ENCODE results near the gene DENND5A. TPM values are rescaled to one million over a fixed set of nuclear protein-coding genes. Genes with fewer than 3 reads are reported as not detected.
"Not testable (repeated sequence)": the region's sequence is repeated elsewhere in the genome, so short reads cannot be mapped to it uniquely, and the experiment has no call there.

The DENND5A gene
- total RNA-seq, 2 donors from 2014 or later = 75.8 to 96.7 TPM

GRCh38 chr11:9176550-9176949, 88.6 kb downstream of the DENND5A start:
- no peak for TF ChIP-seq CTCF (IDR thresholded peaks at IDR 0.05)
- DNase-seq (ENCODE audit: low spot score) = no peak
- no peak overlapping the region for H3K4me3 ChIP-seq
- no peaks in the 10 kb centered on the region for H3K27me3 ChIP-seq
- H3K9me3 ChIP-seq = no peaks in the 10 kb centered on the region
- H3K27ac ChIP-seq = no peak overlapping the region
- peaks cover 42% of the 10 kb centered on the region for H3K36me3 ChIP-seq
- H3K4me1 ChIP-seq = peaks cover 0 to 11% of the 10 kb centered on the region in 2 donors

GRCh38 chr11:9176136-9176535, 89.0 kb downstream of the DENND5A start:
- Histone ChIP-seq H3K9me3 (no peaks in the 10 kb centered on the region), H3K27me3 (no peaks in the 10 kb centered on the region), H3K4me1 (peaks cover 0 to 6% of the 10 kb centered on the region in 2 donors), H3K36me3 (peaks cover 41% of the 10 kb centered on the region), H3K4me3 (no peak overlapping the region), H3K27ac (no peak overlapping the region)
- DNase-seq (ENCODE audit: low spot score) = no peak
- no peak for TF ChIP-seq CTCF (IDR thresholded peaks at IDR 0.05)

- Histone ChIP-seq H3K36me3 (peaks cover 46% of the 10 kb centered on the region), H3K9me3 (no peaks in the 10 kb centered on the region), H3K27ac (no peak overlapping the region), H3K27me3 (no peaks in the 10 kb centered on the region), H3K4me3 (no peak overlapping the region), H3K4me1 (no peaks in the 10 kb centered on the region)
- TF ChIP-seq CTCF (IDR thresholded peaks at IDR 0.05) = no peak
- no peak for DNase-seq (ENCODE audit: low spot score)
Measured at GRCh38 chr11:9172389-9172788, 92.8 kb downstream of the DENND5A start.

- no peak for TF ChIP-seq CTCF (IDR thresholded peaks at IDR 0.05)
- no peaks in the 10 kb centered on the region for H3K9me3 ChIP-seq
- H3K27ac ChIP-seq = no peak overlapping the region
- H3K36me3 ChIP-seq = peaks cover 46% of the 10 kb centered on the region
- H3K4me3 ChIP-seq = no peak overlapping the region
- no peaks in the 10 kb centered on the region for H3K4me1 ChIP-seq
- no peaks in the 10 kb centered on the region for H3K27me3 ChIP-seq
- no peak for DNase-seq (ENCODE audit: low spot score)
Measured at GRCh38 chr11:9170450-9170849, 94.7 kb downstream of the DENND5A start.

- peaks cover 52% of the 10 kb centered on the region for H3K36me3 ChIP-seq
- no peak for DNase-seq (ENCODE audit: low spot score)
Measured at GRCh38 chr11:9169595-9170295, 95.4 kb downstream of the DENND5A start.

GRCh38 chr11:9161991-9162390, 103.2 kb downstream of the DENND5A start:
- not testable (repeated sequence) for H3K4me3 ChIP-seq; DNase-seq (ENCODE audit: low spot score); H3K4me1 ChIP-seq; H3K9me3 ChIP-seq; H3K27ac ChIP-seq; H3K27me3 ChIP-seq
- H3K36me3 ChIP-seq = peaks cover 42% of the 10 kb centered on the region

More at GRCh38 chr11:9169595-9170295, 95.4 kb downstream of the DENND5A start:
- Histone ChIP-seq H3K4me1 (no peaks in the 10 kb centered on the region), H3K27ac (no peak overlapping the region), H3K4me3 (no peak overlapping the region), H3K9me3 (no peaks in the 10 kb centered on the region), H3K27me3 (no peaks in the 10 kb centered on the region)
- TF ChIP-seq CTCF (IDR thresholded peaks at IDR 0.05) = no peak

Measured in right atrium auricular region (tissue), 2 donors.